Measurements from ENCODE around the gene SARDH. TPM values are rescaled to one million over a fixed set of nuclear protein-coding genes. Genes with fewer than 3 reads are reported as not detected.

The SARDH gene, protein sequence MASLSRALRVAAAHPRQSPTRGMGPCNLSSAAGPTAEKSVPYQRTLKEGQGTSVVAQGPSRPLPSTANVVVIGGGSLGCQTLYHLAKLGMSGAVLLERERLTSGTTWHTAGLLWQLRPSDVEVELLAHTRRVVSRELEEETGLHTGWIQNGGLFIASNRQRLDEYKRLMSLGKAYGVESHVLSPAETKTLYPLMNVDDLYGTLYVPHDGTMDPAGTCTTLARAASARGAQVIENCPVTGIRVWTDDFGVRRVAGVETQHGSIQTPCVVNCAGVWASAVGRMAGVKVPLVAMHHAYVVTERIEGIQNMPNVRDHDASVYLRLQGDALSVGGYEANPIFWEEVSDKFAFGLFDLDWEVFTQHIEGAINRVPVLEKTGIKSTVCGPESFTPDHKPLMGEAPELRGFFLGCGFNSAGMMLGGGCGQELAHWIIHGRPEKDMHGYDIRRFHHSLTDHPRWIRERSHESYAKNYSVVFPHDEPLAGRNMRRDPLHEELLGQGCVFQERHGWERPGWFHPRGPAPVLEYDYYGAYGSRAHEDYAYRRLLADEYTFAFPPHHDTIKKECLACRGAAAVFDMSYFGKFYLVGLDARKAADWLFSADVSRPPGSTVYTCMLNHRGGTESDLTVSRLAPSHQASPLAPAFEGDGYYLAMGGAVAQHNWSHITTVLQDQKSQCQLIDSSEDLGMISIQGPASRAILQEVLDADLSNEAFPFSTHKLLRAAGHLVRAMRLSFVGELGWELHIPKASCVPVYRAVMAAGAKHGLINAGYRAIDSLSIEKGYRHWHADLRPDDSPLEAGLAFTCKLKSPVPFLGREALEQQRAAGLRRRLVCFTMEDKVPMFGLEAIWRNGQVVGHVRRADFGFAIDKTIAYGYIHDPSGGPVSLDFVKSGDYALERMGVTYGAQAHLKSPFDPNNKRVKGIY
- 5.6 TPM for polyA plus RNA-seq (ENCODE audit: insufficient read length)

GRCh38 chr9:133737774-133738639 is at the start of gene SARDH:
SARDH (minus strand) TSS chr9:133738352; CDS start chr9:133734173, 4,179 bp downstream.
- DNase-seq: peak; percentile 68

- no peak for DNase-seq
Observed at GRCh38 chr9:133787754-133788025, 49.5 kb upstream of the SARDH start.

DNA sequence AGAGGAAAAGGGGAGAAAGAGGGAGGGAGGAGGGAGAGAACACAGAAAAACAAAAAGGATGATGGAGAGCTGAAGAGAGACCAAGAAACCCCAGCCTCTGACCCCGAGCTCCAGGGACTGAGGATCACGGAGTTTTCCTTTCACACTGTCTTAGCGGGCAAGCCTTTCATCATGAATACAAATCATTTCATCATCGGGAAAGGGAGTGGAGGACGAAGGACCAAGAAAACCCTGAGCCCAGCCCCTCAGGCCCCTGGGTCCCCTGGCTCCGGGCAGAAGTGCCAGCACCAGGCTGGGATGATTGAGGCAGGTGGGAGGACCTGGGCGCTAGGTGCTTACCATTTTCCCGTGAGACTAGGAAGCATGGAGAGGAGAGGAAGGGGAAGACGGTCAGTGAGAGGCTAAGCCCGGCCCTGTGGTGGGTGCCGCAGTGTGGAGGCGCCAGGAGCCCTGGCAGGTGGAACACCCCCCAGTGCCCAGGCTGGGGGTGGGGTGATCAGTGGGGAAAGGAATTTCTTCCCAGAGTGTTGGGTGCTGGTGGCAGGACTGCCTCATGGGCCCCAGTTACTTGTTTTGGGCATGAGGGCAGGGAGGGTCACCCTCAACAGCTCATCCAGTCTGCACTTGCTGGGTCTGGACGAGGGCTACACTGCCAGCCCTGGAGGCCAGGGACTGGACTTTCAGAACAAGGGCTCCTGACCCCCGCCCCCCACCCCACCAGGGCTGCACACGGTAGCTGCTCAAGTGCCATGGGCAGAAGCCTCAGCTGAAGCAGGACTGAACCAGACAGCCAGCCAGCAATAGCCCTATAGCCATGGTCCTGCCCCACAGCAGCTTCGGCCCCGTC is 49.0 kb upstream of the SARDH start:
- DNase-seq: no peak

DNA sequence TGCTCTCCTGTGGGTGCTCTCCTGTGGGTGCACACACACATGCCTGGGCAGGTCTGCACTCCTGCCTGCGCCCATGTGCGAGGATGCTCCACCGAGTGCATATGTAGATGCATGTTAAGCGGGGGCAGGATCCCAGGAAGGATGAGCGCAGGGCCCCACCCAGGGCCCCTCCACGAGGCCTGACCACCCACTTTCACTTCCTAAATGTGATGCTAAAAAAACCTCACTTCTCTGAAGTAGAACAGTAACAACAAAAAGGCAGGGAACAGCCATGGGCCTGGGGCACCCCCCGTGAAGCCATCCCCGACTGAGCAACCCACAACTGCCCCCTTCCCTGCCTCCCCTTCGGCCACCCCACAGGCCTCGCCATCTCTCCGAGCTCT is 48.2 kb upstream of the SARDH start:
- no peak for DNase-seq

GRCh38 chr9:133785753-133786370 is 47.7 kb upstream of the SARDH start:
- no peak for DNase-seq

- DNase-seq: no peak
Observed at GRCh38 chr9:133784731-133785561, 46.8 kb upstream of the SARDH start.

DNA sequence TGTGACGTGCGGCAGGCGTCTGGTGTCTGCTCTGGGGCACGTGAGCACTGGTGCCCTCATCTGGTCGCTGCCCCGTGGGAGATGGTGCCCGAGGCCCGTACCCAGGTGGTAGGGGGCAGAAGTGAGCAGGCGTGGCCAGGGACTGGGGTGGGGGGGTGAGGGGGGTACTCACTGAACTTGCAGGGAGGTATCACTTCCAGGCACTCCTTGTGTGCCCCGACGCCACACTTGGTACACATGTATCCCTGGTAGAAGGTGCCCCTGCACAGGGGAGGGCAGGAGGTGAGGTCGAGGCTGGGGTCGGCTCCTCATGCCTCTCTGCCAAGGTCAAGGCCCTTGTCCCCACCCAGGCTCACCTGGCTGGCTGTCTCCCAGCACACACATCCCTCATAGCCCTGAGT is 45.2 kb upstream of the SARDH start:
- DNase-seq: no peak

DNA sequence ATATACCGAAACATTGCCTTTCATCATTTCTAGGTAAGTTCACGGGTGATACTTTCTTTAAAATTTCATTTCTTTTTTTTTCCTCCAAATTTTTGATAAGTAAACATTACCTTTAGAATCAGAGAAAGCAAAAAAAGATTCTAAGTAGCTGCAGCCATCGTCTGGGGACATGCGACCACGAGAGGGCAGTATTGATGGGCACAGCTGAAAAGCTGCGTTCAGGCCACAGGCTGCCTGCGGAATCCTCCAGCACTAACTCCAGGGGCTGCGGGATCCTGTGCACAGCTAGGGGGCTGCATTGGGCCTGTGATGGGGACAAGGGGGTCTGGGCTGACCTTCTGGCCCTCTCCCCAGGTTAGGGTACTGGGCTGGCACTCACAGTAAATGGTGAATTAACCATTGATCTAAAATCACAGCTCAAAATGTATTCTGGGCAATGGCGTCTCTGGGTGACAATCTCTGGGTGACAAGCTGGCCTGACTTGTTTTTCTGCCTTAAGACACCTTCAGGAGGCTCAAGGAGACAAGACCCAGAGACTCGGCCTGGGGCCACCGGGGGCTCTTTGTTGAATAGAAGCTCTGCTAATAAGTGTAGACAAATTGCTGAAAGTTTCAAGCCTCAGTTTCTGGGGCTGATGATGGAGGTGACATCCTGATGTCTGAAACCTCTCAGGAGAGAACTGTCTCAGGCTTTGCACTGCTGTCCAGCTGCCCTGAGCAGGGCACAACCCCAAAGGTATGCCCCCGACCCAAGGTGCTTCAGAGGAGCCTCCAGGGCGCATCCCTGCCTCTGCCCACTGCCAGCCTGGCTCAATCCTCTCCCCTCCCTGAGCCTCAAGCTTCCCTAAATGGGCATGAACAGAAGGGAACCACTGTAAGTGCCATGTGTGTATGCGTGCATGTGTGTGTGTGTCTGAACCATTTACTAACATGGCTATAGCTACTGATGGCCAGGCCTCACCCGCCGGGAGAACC is 44.3 kb upstream of the SARDH start:
- peak; percentile 71 for DNase-seq

- no peak for DNase-seq
Observed at GRCh38 chr9:133781828-133782135, 43.6 kb upstream of the SARDH start.

DNA sequence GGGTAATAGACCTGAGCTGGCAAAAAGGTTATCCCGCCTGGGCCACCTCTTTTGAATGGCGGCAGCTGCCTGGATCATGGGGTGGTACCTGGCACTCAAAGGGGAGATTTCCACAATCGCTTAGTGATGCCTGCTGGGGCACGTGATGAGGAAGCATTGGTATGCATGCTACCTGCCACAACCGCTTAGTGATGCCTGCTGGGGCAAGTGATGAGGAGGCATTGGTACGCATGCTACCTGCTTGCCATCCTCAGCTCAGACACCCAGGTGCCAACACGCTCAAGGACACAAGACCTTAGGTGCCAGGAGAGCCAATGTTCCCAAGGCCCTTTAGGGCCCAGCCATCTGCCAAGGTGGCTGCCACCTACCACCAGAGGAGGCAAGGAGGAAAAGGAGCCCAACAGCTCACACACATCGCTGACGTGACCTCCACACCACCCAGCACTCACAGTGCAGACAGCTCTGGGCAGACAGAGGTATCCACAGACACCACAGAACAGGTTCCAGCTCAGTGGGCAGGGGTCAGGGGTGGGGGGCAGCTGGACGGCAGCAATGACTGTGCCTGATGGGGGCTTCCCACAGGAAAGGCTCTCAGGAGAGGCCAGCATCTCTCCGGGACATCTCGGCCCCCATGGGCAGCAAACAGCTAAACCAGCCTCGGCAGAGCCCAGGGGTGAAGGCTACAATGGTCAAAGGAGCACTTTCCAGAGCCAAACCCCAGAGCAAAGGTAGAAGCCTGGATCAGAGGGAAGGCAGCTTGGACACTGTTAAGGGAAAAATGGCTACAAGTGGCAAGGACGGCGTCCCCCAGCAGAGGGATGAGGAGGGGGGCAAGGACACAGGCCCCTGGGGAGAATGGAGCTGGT is 43.0 kb upstream of the SARDH start:
- DNase-seq: no peak

DNA sequence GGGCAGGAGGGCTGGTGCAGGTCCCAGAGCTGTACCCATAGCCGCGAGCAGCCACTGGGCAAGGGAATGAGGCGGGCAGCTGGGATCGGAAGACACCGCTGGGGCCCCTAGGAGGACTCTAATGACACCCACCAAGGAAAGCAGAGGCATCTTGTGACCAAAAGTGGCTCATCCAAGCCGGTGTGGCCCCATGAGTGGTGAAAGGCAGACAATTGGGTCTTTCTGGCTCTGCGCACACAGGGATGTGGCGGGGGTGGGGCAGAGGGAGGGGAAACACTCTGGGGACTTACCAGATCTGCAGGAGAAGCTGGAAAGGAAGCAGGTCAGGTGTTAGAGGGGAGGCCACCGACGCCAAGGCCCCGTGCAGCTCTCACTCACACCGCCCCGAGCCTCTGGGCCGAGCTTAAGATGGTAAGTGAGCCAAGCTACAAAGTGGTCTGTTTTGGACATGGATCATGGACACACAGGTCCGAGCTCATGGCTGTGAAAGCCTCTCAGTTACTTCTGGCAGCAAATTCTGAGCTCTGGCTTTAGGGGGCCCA is 42.3 kb upstream of the SARDH start:
- no peak for DNase-seq

DNA sequence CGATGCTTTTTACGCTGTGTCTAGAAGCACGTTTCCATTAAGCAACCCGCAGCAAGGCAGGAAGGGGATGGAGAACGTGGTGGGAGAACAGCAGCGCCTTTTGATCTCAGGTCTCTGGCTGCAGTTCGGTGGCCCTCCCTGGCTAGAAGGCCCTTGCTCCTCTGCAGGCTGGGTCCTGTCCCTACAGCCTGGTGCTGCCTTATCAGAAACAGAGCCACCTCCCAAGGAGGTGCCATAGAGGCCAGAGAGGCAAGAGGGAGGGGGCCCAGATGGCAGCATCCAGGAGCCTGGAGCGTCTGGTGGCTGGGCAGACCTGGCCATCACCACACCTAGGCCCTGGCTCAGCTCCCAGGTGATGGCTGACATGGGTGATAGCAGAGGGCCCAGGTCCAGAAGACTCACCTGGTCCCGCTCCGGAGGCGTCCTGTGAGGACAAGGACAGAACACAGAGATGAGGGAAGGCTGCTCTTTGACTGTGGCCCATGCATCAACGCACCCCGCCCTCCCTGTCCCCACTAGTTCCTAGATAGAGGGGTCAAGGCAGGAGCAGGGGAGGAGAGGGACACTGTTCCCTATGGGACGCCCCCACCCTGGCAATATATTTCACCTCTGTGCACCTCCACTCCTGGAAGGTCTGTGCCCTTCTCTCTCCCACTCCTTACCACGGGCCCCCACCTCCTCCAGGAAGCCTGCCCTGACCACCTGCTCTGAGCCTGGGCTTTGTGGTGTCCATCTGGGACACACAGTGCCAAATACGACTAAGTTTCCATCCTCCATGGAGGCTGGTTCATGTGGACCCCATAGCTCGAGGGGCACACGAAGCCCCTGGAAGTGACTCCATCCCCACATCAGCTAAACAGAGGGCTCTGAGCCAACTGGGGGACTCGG is 41.6 kb upstream of the SARDH start:
- DNase-seq: no peak

DNA sequence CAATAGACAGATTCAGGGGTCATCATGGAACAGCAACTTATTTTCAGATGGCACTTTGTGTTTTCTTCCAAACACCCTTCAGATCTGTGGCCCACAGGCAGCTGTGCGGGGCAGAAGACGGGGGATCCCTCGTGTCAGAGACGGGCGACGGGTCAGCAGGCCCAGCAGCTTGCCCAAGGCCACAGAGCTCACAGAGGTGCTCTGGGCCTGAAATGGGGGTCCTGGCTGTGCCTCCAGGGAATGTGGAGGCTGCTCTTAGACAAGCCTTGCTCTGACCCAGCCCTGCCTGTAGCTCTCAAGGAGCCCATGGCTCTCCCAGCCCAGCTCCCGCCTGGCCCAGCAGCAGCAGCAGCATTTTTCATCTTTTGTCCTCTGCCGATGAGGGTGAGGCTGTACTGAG is 40.9 kb upstream of the SARDH start:
- DNase-seq: no peak

DNA sequence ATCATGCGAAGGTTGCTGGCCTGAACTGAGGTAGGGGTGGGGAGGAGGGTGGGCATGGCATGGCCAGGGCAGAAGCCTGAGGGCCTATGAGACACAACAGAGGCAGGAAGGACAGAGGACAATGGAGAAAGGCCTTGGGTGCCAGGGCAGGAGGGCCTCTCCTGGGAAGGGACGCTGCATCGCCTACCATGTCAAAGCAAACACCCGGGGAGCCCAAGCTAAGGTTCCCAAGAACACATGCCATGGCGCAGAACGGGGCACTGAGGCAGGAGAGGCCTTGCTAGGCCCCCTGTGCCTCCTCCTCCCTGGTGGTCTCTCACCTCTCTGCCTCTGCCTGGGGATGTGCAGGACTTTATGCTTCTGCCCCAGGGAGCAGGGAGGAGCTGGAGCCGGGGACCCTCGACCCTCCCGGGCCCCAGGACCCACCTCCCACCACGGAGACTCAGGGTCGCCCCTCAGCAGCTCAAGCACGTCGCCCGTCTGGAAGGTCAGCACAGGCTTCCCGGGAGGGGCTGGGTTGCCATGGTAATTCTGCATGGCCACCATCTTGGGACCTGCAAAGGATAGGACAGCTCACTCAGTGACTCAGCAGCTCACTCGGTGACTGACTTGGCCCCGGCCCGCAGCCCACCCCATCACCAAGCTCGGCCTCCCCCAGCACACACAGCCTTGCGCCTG is 40.3 kb upstream of the SARDH start:
- DNase-seq: no peak

GRCh38 chr9:133777871-133778270 is 39.7 kb upstream of the SARDH start:
- DNase-seq: no peak

DNA sequence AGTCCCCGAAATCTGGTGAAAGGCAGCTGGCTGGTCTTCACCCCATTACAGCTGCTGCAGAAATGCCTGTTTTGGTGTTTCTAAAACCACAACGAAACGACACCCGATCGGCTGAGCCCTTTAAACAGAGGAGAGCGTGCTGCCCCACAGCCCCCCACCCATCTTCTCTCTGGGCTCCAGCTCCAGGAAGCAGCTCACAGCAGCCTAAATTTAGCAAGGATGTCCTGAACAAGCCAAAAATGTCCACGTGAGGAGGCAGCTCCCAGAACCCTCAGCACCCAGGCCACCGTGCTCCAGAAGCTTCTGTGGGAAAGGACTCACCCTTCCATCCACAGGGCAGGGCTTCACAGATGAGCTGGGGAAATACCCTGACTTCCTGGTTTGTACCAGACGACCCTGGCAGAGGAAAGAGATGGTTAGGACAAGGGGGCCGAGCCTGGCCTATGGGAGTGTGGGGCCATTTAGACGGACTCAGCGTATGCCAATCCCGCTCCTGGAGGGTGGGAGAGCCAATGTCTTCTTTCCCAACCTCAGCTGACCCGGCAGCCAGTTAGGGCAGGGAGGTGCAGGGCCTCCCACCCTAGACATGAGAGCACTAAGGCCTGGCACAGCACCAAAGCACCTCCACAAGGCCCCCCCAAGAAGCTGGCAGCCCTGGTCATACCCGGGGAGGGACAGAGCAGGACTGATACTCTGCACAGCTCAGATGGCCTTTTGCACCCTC is 39.1 kb upstream of the SARDH start:
- DNase-seq: no peak

Data from hindlimb muscle (tissue), 1 donor.